Myocyte (in vitro differentiated cells): ENCODE results near the gene HOXC5. TPM values are rescaled to one million over a fixed set of nuclear protein-coding genes. Genes with fewer than 3 reads are reported as not detected.
A peak's percentile ranks its signal among the peaks of the same experiment; 100 is the strongest.

Experiments
- DNase-seq: peaks from one replicate; pipeline ENCODE4 v3.0.0-alpha.2; 2012; ENCODE audit warnings: low read depth
- microRNA counts: library from miRNA; unstranded; fragments of <30 nt; microRNA quantifications from one replicate; lab custom pipeline; 2016
- microRNA-seq: library from miRNA; unstranded; fragments of <30 nt; microRNA quantifications from one replicate; pipeline ENCODE4, GENCODE V29; 2016
- total RNA-seq: library from RNA; depleted of rRNA; stranded (reverse); fragments of >200 nt; gene quantifications from 2 replicates; pipeline ENCODE4 v1.2.3, GENCODE V29; 2014

HOXC5 gene
- total RNA-seq, 1 donor from 2014 or later = 1.2 TPM

DNA sequence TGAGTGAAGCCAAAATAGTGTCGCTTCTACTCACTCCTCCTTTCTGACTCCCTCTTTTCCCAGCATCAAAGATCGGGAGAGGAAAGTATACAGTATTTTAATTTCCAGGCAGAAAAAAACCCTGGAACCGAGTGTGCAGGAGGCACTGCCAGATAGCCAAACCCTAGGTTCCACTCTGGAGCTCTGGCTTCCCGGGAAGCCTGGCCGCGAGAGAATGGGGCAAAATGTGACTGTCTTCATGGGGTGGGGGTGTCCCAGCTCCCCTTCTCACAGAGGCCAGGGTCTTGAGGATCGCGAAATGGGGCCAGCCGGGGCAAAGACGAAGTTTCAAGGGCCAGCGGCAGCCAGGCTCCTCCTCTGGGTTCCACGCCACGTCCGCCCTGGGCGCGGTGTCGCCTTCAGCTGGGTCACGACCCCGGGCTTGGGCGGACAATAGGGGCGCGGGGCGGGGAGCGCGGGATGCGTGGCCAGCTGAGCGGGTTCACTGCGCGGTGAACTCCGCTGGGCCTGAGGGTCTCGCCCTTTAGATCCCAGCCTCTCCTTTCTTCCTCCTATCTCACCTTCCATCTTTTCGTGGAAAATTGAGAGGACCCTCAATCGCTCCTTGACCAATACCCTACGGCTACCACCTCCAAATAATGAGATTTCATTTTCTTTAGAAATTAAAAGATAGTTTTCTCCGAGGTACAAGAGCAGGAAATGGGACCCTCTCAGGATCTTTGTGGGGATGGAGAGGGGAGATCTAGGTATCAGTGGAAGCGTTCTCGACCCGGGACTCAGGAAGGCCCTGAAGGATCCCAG, 27.5 kb downstream of the HOXC5 start:
- DNase-seq = no peak

DNA sequence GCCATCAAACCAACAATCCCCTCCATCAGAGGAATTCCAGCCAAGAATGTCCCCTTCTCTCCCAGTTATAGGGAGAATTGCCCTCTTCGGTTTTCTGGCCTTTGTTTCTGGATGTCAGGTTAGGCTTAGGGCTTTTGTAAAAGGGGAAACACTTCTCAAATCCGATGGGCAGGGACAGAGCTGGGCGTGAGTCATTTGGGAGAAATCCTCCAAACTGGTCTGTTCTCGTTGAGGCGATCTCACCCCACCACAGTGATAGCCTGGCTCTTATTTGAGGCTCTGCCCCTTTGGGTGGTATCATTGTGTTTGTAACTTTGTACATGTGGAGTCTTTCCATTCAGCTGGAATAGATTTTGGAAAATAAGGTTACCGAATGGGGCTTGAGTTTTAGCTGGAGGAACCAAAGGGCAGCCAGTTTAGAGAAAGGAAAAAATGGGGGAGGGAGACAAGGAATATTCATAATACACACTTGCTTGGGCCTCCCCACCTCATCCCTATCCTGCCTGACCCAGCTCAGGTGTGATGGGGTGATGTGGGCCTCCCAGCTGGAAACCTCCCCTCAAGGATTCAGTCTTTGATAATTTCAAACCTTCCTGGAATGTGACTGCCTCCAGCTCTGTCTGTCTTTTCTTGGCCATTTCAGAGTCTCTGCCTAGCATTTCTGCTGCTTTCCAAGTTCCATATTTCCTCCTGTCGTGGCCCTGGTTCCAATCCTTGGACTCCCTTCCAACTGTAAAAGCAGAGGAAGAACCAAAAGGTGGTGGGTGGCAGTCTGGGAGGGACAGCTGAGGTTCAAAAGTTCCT, 28.3 kb downstream of the HOXC5 start:
- DNase-seq = no peak

DNA sequence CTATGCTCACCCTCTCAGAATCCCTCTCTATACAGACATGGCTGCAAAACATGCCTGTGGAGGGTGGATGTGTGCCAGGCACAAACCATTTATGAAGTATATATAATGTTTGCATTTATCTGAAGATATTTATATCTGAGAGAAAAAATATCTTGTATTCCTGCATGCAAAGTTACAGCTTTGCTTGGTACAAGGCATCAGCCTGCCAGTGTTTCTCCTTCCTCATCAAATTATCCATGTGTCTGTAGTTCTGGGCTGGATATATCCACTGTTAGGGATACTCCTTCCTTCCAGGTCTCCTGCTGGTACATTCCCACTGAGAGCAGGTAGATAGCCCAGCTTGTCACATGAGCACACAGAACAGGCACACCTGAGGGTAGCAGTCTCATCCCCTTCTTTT, 32.8 kb downstream of the HOXC5 start:
- no peak for DNase-seq

DNA sequence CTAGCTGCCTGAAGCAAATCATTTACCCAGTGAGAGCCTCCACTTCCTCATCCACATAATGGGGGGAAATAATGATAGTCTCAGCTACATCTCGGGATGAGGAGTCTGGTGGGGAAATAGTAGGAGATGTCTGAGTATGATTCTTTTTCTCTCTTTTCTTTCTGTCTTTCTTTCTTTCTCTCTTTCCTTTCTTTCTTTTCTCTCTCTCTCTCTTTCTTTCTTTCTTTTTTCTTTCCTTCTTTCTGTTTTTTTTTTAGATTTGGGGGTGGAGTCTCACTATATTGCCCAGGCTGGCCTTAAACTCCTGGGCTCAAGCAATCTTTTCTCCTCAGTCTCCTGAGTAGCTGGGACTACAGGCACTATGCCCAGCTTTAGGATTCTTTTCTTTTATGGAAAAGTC, 33.6 kb downstream of the HOXC5 start:
- no peak for DNase-seq

DNA sequence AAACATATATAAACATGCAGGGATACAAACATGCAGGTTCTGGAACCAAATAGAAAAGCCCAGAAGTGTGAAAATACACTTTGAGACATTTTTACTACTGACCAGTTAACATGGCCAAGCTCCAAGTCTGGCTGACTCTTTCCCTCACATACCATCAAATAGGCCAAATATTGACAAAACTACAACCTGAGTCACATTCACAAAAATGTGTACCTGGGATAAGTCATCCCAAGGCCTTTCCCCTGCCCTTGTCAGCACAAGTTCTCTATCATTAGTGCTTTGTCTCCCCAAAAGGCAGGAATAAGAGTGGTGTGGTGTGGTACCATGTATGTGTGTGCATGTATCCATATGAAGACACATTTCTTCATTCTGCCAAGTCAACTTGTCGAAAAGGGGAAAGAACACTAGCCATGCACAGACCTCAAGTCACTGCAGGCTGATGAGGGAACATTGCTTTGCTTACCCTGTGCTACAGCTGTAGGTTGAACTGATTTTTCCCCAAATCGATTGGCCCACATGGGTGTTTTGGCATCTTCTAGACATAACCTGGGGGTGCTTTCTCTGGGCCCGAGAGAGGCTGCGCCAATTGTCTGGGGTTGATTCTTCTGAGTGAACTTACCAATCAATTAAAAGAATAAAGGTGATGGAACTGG, 35.7 kb downstream of the HOXC5 start:
- DNase-seq = no peak

DNA sequence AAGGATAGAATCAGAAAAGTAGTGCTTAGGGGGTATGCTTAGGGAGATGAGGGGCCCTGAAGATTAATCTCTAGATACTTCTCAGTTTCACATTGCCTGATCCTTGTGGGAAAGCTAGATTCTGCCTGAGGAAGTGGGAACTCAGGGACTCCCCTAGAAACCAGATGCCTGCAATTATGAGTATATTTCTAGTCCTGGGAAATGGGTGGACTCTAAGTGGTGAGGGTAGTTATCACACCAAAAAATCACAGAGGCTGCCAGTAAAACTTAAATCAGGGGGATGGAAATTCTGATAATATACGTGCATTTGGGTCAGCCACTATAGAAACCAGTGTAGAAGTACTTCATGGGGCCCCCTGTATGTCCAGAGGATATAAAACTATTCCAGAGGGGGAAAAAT, 39.1 kb downstream of the HOXC5 start:
- no peak for DNase-seq

DNA sequence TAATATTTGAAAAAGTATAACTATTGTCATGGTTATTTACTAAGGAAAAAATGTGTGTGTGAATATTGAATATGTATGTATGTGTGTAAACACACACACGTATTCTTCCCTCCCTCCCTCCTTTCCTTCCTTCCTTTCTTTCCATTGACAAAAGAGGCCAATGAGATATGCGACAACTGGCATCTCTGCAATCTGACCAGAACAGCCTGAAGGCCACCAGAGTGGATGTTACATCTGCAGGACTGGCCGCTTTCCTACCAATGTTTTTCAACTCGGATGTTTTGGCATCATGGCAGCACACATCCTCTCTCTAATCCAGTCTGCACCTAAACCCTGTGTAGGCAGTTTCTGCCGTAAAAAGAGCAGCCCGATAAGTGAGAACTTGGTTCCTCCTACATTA, 41.5 kb downstream of the HOXC5 start:
- DNase-seq = no peak

DNA sequence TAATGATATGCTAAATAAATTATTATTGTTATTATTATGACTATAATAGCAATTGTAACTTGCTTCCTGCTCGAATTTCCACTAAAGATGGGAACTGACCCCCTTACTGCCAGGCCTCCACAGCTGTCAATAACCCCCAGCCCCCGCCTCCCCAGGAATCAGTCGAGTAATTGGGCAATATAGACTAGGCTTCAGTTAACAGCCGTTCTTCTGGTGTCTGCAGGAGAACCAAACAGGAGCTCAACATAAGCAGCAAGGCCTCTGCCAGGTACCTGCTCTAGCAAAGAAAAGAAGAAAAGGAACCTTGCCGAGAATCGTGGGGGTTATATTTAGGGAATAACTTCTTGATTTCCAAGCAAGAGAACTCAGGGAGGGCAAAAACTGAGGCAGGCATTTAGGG, 42.6 kb downstream of the HOXC5 start:
- no peak for DNase-seq

DNA sequence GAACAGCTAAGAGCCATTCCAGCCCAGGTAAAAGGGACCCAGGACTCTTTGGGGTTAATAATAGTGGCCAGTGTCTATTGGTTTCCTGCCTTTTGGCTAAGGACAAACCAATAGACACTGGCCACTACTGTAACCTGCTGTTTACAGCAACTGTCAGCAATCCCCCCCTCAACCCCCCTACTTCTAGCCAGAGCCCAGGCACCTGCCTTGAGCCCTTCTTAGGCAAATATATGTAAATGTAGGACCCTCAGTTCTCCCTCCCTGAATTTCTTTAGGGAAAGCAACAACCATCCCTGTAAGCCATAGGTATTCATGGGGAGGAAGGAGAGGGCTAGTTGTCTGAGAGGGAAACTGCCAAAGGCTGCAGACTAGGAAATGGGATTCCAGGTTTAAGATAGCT, 43.1 kb downstream of the HOXC5 start:
- no peak for DNase-seq

DNA sequence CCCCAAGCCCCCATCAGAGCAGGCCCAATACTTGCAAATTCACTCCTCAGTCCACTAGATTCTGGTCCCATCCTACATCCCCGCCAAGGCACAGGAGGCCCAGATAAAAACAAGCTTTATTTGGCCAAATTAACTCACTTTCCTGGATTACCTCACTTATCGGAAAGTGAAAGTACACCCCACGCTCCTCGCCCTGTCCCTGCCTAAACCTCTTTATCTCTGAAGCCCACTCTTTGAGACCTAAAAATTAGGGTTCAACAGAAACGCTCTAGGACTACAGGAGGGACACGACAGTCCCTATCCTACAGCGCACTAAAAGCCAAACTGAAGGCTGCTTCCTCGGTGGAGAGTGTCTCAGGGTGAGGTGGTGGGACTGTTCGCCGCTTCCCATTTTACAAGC, 45.0 kb downstream of the HOXC5 start:
- peak; percentile 41 for DNase-seq

DNA sequence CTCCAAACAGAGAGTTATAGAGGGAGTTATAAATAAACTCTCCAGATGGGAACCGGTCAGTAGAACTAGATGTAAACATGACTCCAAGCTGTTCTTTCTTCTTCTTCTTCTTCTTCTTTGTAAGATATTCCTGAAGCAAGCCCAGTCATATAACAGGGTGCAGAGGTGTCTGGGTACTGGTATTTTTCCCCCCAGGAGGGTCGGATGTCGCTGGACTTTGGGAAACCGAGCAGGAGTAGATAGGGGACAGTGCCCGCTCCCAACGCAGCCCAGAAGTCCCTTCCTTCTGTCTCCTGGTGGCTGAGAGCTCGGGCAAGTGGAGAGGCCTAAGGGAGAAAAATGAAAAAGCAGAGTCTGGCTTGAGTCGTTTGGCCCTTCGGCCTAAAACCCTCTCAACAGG, 46.3 kb downstream of the HOXC5 start:
- DNase-seq = peak; percentile 63

DNA sequence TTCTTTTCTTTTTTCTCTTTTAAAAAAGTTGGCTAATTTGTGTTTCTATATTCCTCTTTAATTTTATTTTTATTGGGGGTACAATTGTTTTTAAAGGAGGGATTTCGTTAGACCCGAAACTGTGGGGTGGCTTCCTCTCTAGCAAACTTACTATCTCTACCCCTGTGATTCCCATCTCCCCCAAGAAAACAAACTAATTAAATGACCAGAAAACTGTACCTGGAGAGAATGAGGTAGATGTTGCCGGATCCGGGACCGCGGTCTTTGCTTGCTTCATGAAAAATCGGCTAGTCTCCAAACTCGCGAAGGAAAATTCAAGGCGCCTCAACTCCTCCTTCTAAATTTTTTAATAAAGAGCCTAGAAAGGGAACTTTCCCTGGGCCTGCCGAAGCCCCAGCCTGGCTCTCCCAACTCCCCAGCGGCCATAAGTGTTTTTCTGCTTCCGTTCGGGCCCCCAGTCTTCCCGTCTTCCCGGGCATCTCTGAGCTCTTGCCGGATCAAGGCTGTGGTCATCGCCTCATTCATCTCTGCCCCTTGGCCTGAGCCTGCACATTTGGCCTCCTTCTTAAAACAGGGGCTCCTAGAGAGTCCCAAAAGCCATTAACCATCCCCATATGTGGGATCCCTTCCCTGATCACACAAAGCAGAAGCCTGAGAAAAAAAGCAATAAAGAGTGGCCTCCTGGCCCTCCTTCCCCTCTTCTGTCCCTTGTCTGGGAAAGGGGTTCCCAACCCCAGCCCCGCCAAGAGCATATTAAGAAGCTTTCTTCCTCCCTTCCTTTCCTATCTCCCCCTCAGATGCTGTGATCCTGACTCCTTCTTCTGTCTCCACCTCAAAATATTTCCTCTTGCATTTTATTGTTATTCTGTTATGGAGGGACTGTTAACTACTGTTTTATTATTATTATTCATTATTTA, 47.4 kb downstream of the HOXC5 start:
- DNase-seq = peak; percentile 62

DNA sequence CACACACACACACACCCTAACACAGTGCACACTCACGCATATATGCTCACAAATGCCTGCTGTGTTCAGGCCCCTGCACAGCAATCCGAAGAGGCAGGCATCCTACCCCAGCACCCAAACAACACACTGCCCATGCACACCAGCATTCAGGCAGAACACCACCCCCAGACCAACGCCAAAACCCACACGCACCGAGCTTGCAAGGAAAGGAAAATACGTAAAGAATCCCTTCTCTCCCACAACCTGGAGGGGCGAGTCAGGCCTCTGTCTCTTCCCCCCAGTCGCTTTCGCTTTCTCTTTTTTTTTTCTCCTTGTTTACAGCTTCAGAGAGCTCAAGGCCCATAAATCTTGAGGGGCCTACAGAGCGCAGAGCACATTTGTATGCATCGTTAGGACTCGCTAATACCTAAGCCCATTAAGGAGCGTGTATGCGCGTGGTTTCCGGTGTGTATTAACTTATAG, 48.2 kb downstream of the HOXC5 start:
- DNase-seq = peak; percentile 57

DNA sequence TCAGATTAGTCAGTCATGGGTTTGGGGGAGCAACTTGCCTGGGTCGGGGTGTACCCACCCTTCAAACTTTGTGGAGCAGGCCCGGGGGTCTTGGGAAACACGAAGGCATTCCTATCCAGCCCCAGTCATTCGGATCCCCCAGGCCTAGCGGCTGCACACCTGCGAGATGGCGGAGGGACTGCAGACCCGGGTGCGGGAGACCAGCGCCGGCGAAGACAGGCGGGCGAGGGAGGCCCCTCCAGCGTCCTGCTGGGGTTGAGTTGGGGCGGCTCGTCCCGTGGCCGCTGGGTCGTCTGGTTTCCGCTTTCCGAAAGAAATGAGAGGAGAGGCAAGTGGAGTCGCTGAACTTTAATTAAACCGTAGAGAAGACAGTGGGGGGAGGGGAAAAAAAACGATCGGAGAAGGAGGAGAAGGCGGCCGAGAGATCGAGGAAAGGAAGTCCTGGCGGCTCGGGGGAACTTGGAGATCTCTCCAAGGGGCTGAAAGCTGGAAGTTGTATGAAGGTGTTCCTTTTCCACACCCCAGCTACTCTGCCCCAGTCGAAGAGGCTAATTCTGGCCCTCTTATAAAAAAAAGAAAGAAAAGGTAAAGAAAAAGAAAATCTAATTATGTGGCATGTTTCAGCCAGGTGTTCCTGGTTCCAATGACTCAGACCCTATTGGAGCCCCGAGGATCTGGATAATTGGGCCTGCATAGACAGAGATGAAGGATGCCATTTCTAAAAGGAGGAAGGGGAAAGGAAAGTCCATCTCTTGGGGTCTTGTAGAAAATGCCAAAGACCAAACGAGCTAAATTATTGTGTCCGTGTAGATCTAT, 48.9 kb downstream of the HOXC5 start:
- DNase-seq = peak; percentile 60

DNA sequence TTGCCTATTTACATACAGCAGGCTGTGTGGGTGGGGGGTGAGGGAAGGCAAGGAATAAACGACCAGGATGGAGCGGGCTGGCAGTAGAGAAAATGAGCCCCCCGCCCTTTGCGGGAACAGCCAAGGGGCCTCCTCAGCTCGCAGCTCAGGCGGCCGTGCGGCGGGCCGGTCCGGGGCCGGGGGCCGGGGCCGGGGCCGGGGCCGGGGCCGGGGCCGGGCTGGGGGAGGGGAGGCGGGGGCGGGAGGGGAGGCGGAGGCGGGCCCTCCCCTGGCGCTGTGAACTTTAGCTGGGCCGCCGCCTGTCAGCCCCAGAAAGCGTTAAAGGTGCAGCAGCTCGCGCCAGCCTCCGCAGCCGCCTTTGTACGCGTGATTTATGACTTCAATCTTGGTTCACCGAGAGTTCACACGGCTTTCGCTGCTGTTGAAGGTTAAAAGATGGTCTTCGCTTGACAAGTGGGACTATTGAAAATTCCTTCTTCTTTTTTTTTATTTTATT, 49.6 kb downstream of the HOXC5 start:
- DNase-seq = peak; percentile 40

MicroRNA genes within 50 kb of the gene (microRNA counts, 767-probe panel; counts per million panel counts)
- microRNA hsa-miR-196a-5p (lab: Ali Mortazavi, UCI) (not detected), microRNA hsa-miR-615-3p (lab: Ali Mortazavi, UCI) (not detected), microRNA hsa-miR-615-5p (lab: Ali Mortazavi, UCI) (not detected)

Small RNA genes lying within 50 kb of the gene (microRNA-seq; reads per million reads assigned to microRNA genes)
- gene MIR196A2 = 358 reads per million, percentile 68 among the genes with 10 or more reads in this experiment
- 396 reads per million, percentile 71 among the genes with 10 or more reads in this experiment for gene MIR615

Other genes with a start within 250 kb of the HOXC5 start
- 3.6 and 4.6 TPM in 2 replicates for gene HOXC13, start 94.2 kb upstream of the HOXC5 start, total RNA-seq
- 0.31 and 0.62 TPM in 2 replicates for gene HOXC12, start 78.1 kb upstream of the HOXC5 start, total RNA-seq
- 2.2 TPM in 2 replicates for gene HOXC11, start 59.9 kb upstream of the HOXC5 start, total RNA-seq
- 1.4 and 1.7 TPM in 2 replicates for gene HOTAIR, start 58.1 kb upstream of the HOXC5 start, total RNA-seq
- gene HOXC10, start 47.9 kb upstream of the HOXC5 start, total RNA-seq = 3.7 and 4.0 TPM in 2 replicates
- gene HOXC9, start 32.9 kb upstream of the HOXC5 start, total RNA-seq = 9.6 and 11.7 TPM in 2 replicates
- 9.9 and 11.4 TPM in 2 replicates for gene HOXC8, start 24.1 kb upstream of the HOXC5 start, total RNA-seq
- gene HOXC6, start 4.6 kb upstream of the HOXC5 start, total RNA-seq = 1.6 and 2.3 TPM in 2 replicates
- gene HOXC4, start 20.8 kb downstream of the HOXC5 start, total RNA-seq = 2.3 and 2.6 TPM in 2 replicates
- gene SMUG1, start 155.9 kb downstream of the HOXC5 start, total RNA-seq = 45.1 and 46.9 TPM in 2 replicates
- gene CBX5, start 247.1 kb downstream of the HOXC5 start, total RNA-seq = 41.6 and 48.6 TPM in 2 replicates
- gene HNRNPA1, start 247.7 kb downstream of the HOXC5 start, total RNA-seq = 183 and 272 TPM in 2 replicates